Muscle of leg (tissue), 11 donors: ENCODE data around the gene MSI2. TPM values are rescaled to one million over a fixed set of nuclear protein-coding genes. Genes with fewer than 3 reads are reported as not detected.
"Not testable (repeated sequence)": the region's sequence is repeated elsewhere in the genome, so short reads cannot be mapped to it uniquely, and the experiment has no call there.

Source experiments
- DNase-seq: peaks from one replicate; pipeline ENCODE4 v3.0.0; 2013
- H3K27ac ChIP-seq: one replicate; pipeline ENCODE4 v1.5.1; 2013; ENCODE audit warnings: mild to moderate bottlenecking, low read length, control low read depth
- H3K27me3 ChIP-seq: one replicate; pipeline ENCODE4 v1.6.1; 2013; ENCODE audit warnings: low read length; ENCODE audit not compliant: control insufficient read depth, insufficient read depth
- H3K36me3 ChIP-seq: one replicate; pipeline ENCODE4 v1.6.1; 2013; ENCODE audit warnings: low read length; ENCODE audit not compliant: control insufficient read depth, insufficient read depth
- H3K4me1 ChIP-seq: one replicate; pipeline ENCODE4 v1.6.1; 2013; ENCODE audit warnings: low read length; ENCODE audit not compliant: control insufficient read depth, insufficient read depth
- H3K4me3 ChIP-seq: one replicate; pipeline ENCODE4 v1.5.1; 2013; ENCODE audit warnings: low read length, control low read depth
- H3K9me3 ChIP-seq: replicated peaks from 2 replicates; pipeline ENCODE4 v1.6.1; 2013; ENCODE audit warnings: low read depth, low read length; ENCODE audit not compliant: control insufficient read depth
- WGBS: methylation state at CpG from one replicate; pipeline ENCODE4 v1.1.5; 2013; ENCODE audit warnings: missing lambda C conversion rate; ENCODE audit not compliant: insufficient coverage; 5-methylcytosine and 5-hydroxymethylcytosine counted together
- polyA plus RNA-seq, 8 donors: library from polyadenylated mRNA; unstranded; fragments of 120-200 nt; gene quantifications; one replicate each; pipeline versions ENCODE4 v1.2.1 to v1.2.3, GENCODE V29; 2013; ENCODE audit warnings: inconsistent platforms in 1 of 8, low replicate concordance in 1 of 8; ENCODE audit not compliant: insufficient read length in 8 of 8, insufficient read depth in 1 of 8
- total RNA-seq: library from RNA; stranded (reverse); fragments of 120-200 nt; gene quantifications from one replicate; pipeline ENCODE4 v1.2.4, GENCODE V29; 2013

The MSI2 gene
- total and polyA plus RNA-seq, 9 donors: 21.5 to 32.0 (median 27.4) TPM

DNA sequence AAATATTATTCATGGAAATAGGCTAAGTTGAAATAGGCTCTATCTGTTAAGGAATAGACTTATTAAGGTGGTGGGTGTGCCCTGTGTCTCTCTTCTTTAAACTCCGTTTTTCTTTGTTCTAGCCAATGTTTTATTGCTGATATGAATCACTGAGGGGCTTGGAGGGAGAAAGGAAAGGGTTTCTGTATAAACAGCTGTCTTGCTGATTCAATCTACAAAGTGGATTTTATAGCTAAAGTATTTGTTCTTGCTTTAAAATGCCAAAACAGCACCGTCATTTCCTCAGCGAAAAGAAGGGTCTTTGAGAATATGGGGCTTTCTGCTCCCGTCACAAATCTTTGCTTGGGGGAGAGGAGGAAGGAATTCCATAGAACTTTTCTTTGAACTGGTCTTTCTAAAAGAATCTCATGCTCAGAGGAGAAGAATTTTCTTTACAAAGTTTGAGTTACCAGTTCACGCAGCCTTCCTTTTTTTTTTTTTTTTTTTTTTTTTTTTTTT lies 39.3 kb downstream of the MSI2 start:
- Histone ChIP-seq H3K4me1 (peaks cover 5% of the 10 kb centered on the region), H3K27me3 (peaks cover 2% of the 10 kb centered on the region), H3K4me3 (no peak overlapping the region), H3K36me3 (no peaks in the 10 kb centered on the region), H3K9me3 (peaks cover 6% of the 10 kb centered on the region), H3K27ac (no peak overlapping the region)
- DNase-seq: no peak
- WGBS: 60% methylated on average over 1 of the region's 5 CpGs

DNA sequence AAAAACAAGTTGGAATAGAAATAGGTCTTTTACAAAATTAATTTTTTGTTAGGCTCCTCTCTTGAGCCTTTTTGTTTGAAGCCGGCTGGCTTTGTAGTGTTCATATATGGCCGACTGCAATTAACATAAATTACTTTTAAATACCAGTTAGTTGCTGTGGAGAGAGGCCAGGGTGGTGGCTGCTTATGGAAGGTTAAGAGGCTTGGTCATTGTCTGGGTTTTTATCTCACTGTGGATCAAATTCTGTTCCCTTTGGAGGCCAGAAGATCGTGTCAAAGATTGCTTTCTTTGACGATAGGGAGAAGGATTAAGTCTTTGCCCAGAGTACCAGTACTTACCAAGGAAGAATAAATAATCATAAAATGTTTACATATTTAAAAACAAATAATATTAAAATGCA lies 39.9 kb downstream of the MSI2 start:
- H3K27ac ChIP-seq: no peak overlapping the region
- no peak for DNase-seq

DNA sequence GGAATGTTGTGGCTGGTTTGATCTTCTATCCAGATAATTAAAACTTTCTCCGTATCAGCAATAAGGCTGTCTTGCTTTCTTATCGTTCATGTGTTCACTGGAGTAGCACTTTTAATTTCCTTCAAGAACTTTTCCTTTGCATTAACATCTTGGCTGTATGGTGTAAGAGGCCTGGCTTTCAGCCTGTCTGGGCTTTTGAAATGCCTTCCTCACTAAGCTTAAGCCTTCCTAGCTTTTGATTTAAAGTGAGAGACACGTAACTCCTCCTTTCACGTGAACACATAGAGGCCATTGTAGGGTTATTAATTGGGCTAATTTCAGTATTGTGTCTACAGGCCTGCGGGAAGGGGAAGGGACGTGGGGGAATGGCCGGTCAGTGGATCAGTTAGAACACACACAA lies 42.9 kb downstream of the MSI2 start:
- Histone ChIP-seq H3K4me3 (no peak overlapping the region), H3K27me3 (no peaks in the 10 kb centered on the region), H3K9me3 (peaks cover 6% of the 10 kb centered on the region), H3K27ac (no peak overlapping the region), H3K36me3 (no peaks in the 10 kb centered on the region), H3K4me1 (peaks cover 5% of the 10 kb centered on the region)
- whole genome bisulfite sequencing: no CpG with 5 or more reads among the region's 7 CpGs
- DNase-seq: no peak

More for the DNA sequence above, 39.9 kb downstream of the MSI2 start:
- no peaks in the 10 kb centered on the region for H3K36me3 ChIP-seq
- peaks cover 6% of the 10 kb centered on the region for H3K9me3 ChIP-seq
- no CpG with 5 or more reads among the region's 4 CpGs for WGBS
- peaks cover 5% of the 10 kb centered on the region for H3K4me1 ChIP-seq
- peaks cover 2% of the 10 kb centered on the region for H3K27me3 ChIP-seq
- H3K4me3 ChIP-seq: no peak overlapping the region

DNA sequence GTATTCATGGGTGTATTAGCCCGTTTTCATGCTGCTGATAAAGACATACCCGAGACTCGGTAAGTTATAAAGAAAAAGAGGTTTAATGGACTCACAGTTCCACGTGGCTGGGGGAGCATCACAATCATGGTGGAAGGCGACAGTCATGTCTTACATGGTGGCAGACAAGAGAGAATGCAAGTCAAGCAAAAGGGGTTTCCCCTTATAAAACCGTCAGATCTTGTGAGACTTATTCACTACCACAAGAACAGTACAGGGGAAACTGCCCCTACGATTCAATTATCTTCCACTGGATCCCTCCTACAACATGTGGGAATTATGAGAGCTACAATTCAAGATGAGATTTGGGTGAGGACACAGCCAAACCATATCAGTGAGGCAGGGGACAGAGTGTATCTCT lies 44.3 kb downstream of the MSI2 start:
- not testable (repeated sequence) for H3K27me3 ChIP-seq, DNase-seq, H3K36me3 ChIP-seq, H3K4me3 ChIP-seq, H3K9me3 ChIP-seq, H3K27ac ChIP-seq, H3K4me1 ChIP-seq
- 100% methylated on average over 3 of the region's 7 CpGs for WGBS

DNA sequence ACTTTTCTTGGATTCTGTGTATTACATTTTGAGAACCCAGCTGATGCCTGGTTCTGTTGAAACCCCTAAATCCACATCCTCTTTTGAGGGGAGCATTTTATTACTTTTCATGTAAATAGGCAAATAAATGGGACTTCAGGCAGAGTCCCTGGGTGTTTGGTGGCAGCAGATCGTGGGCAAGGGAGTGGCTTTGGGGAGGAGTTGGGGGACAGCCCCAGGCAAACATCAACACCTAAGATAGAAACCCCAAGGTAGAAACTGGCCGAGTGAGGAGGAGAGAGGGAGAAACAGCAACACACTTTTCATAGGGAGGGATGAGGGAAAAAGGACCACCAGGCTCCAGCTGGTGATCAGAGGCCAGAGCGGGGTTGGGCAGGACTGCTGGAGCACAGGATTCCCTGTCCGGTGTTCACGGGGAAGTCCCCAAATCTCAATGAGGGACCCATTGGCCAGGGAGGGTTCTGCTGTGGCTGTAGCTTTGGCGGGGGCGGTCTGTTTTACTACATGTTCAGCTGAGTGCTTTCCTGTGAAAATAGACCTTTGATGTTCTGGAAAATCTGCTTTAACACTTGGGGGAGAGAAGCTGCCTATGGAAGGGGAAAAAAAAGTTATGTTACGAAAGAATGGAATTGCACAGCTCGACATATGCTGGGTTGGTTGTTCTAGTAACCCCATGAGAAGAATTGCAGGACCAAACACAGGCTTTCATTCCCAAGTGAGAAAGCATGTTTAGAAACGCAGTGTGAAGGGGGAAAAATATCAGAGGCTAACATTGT lies 46.6 kb downstream of the MSI2 start:
- WGBS: 36% methylated on average over 6 of the region's 10 CpGs
- H3K9me3 ChIP-seq: peaks cover 4% of the 10 kb centered on the region
- no peaks in the 10 kb centered on the region for H3K4me1 ChIP-seq
- H3K36me3 ChIP-seq: no peaks in the 10 kb centered on the region
- H3K27ac ChIP-seq: no peak overlapping the region
- DNase-seq: no peak
- no peaks in the 10 kb centered on the region for H3K27me3 ChIP-seq
- no peak overlapping the region for H3K4me3 ChIP-seq

DNA sequence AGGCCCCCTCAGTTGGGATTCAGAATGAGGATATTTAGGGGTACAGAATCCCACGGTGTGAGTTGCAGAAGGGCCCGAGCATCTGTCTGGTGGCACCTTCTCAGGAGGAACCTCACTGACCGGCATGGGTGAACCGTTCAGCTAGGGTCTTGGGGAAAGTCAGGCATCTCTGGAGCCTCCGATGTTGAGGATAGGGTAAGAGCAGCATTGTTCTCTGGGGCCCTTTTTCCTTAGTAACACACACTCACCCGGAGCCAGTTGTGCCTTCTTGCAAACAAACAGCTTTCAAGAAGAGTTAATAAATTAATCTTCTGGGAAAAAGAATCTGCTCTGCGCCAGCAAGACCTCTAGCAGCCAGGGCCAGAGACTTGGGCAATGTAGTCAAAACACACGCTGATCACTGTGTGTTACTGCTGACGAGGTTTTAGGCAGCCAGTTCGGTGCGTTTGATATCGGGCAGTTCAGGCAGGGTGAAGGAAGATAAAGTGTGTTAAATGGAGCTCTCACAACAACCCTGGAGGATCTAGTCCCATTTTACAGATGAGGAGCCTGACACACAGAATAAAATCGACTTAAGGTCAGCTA lies 48.9 kb downstream of the MSI2 start:
- H3K4me1 ChIP-seq: no peaks in the 10 kb centered on the region
- H3K36me3 ChIP-seq: no peaks in the 10 kb centered on the region
- 88% methylated on average over 6 of the region's 13 CpGs for WGBS

DNA sequence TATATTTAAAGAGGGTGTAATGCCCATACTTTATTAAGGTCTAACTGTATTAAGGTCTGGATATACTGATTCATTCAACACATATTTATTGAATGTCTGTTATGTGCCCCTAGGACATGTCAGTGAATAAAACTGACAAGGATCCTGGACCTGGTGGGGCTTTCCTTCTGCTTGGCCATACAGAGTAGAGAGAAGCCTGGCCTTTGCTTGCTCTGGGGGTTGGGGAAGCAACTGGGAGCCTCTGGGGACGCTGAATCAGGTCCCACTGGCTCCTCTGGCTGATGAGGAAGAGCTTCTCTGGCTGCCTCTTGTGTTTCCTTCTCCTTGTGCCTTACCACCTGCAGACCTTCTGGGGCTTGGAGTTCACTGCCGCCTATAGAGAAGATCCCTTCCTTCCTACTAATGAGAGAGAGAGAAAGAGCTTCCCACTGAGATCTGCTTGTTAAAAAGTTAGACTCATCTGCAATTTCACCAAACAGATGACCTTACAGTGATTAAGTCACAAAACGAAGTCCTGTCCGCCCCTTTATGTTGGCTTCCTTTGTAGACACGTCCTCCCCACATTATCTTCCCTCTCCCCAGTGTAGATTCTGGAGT lies 49.7 kb downstream of the MSI2 start:
- peaks cover 3% of the 10 kb centered on the region for H3K36me3 ChIP-seq
- no peak overlapping the region for H3K27ac ChIP-seq
- no peaks in the 10 kb centered on the region for H3K27me3 ChIP-seq
- no peaks in the 10 kb centered on the region for H3K9me3 ChIP-seq
- 43% methylated on average over 1 of the region's 5 CpGs for WGBS
- H3K4me1 ChIP-seq: no peaks in the 10 kb centered on the region
- DNase-seq: no peak
- H3K4me3 ChIP-seq: no peak overlapping the region

More for the DNA sequence above, 48.9 kb downstream of the MSI2 start:
- H3K27me3 ChIP-seq: no peaks in the 10 kb centered on the region
- no peak overlapping the region for H3K4me3 ChIP-seq
- DNase-seq: no peak
- H3K9me3 ChIP-seq: no peaks in the 10 kb centered on the region
- H3K27ac ChIP-seq: no peak overlapping the region

DNA sequence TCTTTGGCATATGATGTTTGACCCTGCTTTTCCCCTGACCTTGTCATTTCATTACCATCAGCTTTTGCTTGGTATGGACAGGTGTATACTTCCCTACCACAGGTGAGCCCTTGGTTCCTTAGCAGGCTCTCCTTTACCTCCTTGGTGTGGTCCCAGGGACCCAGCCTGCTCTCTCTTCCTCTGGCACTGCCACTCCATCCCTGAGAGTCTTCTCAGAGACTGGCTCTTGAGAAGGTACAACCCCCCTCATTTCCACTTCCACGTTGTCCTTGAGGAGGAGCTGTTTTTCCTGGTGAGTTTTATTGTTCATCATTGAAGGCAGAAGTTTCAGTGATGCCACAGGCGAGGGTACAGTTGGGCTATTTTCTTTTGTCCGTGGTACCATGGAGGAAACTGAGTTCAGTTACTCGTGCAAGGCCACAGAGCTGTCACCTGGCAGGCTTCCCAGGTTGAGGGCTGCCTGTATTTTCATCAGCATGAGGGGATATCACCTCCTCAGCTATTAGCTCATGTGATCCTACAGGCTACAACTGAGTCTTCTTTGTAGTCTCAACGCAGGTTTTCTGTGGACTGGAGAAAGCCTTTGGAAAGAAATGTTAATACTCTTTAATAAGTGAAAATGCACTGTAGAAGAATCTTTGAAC lies 52.3 kb downstream of the MSI2 start:
- Histone ChIP-seq H3K4me3 (no peak overlapping the region), H3K9me3 (no peaks in the 10 kb centered on the region), H3K27me3 (no peaks in the 10 kb centered on the region), H3K27ac (no peak overlapping the region), H3K36me3 (peaks cover 3% of the 10 kb centered on the region), H3K4me1 (no peaks in the 10 kb centered on the region)
- 74% methylated on average over 2 of the region's 5 CpGs for WGBS
- no peak for DNase-seq

DNA sequence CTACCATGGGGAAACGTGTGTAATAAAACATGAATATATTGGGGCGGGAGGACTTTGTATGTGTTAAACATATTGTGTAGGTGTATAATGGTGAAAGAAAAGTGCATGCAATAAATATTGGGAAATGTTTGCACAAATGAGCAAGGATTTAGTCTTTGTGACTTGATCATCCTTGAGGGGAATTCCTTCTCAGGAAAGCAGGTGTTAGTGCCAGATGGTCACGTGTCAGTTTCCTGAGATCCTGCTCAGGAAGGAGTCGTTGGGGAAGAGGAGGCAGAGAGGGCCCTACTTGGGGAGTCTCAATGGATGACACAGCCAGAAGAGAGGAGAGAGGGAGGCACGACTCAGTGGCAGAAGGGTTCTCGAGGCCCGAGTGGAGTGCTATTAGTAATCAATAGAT lies 53.2 kb downstream of the MSI2 start:
- no peaks in the 10 kb centered on the region for H3K4me1 ChIP-seq

More for the DNA sequence above, 53.2 kb downstream of the MSI2 start:
- Histone ChIP-seq H3K4me3 (no peak overlapping the region), H3K9me3 (no peaks in the 10 kb centered on the region), H3K36me3 (peaks cover 3% of the 10 kb centered on the region), H3K27ac (no peak overlapping the region), H3K27me3 (no peaks in the 10 kb centered on the region)
- no peak for DNase-seq
- WGBS: 51% methylated on average over 7 of the region's 7 CpGs
